GM23248 (cell line): ENCODE measurements around the gene ELMO1. TPM values are rescaled to one million over a fixed set of nuclear protein-coding genes. Genes with fewer than 3 reads are reported as not detected.

Experiments used
- DNase-seq: peaks from one replicate; pipeline ENCODE4 v3.0.0-alpha.2; 2015
- H2AFZ ChIP-seq: fragments of 200-600 bp; sonication (generic); 2 replicates; pipeline ENCODE4 v1.6.1; 2016; ENCODE audit warnings: antibody characterized with exemption
- H3F3A ChIP-seq: fragments of 200-600 bp; sonication (generic); 2 replicates; pipeline ENCODE4 v1.6.1; 2016; ENCODE audit warnings: mild to moderate bottlenecking, antibody characterized with exemption, mixed run types; ENCODE audit not compliant: insufficient read depth
- H3K27ac ChIP-seq: fragments of 200-600 bp; sonication (generic); 2 replicates; pipeline ENCODE4 v1.5.1; 2016; ENCODE audit warnings: mild to moderate bottlenecking
- H3K27me3 ChIP-seq: fragments of 200-600 bp; sonication (generic); replicated peaks from 2 replicates; pipeline ENCODE4 v1.6.1; 2016; ENCODE audit warnings: mild to moderate bottlenecking; ENCODE audit not compliant: insufficient read depth
- H3K36me3 ChIP-seq: fragments of 200-600 bp; sonication (generic); 2 replicates; pipeline ENCODE4 v1.6.1; 2016; ENCODE audit warnings: low read depth, mild to moderate bottlenecking
- H3K4me1 ChIP-seq: fragments of 200-600 bp; sonication (generic); 2 replicates; pipeline ENCODE4 v1.6.1; 2016; ENCODE audit warnings: mild to moderate bottlenecking; ENCODE audit not compliant: insufficient read depth
- H3K4me2 ChIP-seq: fragments of 200-600 bp; sonication (generic); one replicate; pipeline ENCODE4 v1.6.1; 2016; ENCODE audit warnings: mild to moderate bottlenecking; ENCODE audit not compliant: unreplicated experiment
- H3K4me3 ChIP-seq: fragments of 200-600 bp; sonication (generic); 2 replicates; pipeline ENCODE4 v1.5.1; 2016; ENCODE audit warnings: mild to moderate bottlenecking
- H3K79me2 ChIP-seq: fragments of 200-600 bp; sonication (generic); 2 replicates; pipeline ENCODE4 v1.6.1; 2016; ENCODE audit warnings: mild to moderate bottlenecking; ENCODE audit not compliant: insufficient read depth
- H3K9ac ChIP-seq: fragments of 200-600 bp; sonication (generic); 2 replicates; pipeline ENCODE4 v1.6.1; 2016; ENCODE audit warnings: mild to moderate bottlenecking
- H3K9me2 ChIP-seq: fragments of 200-600 bp; sonication (generic); 2 replicates; pipeline ENCODE4 v1.6.1; 2016; ENCODE audit warnings: mixed run types, mild to moderate bottlenecking, moderate library complexity; ENCODE audit not compliant: insufficient read depth
- H3K9me3 ChIP-seq: fragments of 200-600 bp; sonication (generic); one replicate; pipeline ENCODE4 v1.6.1; 2017; ENCODE audit warnings: low read depth
- H4K20me1 ChIP-seq: fragments of 200-600 bp; sonication (generic); 2 replicates; pipeline ENCODE4 v1.6.0; 2016; ENCODE audit not compliant: insufficient read depth
- EZH2 ChIP-seq: fragments of 200-600 bp; sonication (generic); IDR thresholded peaks from 2 replicates; pipeline ENCODE4 v1.6.1; 2018; ENCODE audit warnings: antibody characterized with exemption, mild to moderate bottlenecking; ENCODE audit not compliant: insufficient read depth, poor library complexity, severe bottlenecking
- EZH2phosphoT487 ChIP-seq: fragments of 200-600 bp; sonication (generic); IDR thresholded peaks from 2 replicates; pipeline ENCODE4 v1.6.1; 2018; ENCODE audit warnings: antibody characterized with exemption, moderate library complexity, mild to moderate bottlenecking, low read depth; ENCODE audit not compliant: insufficient read depth
- WGBS, 2 experiments: methylation state at CpG; one replicate each; pipeline ENCODE4 v1.1.6; 2015 to 2017; ENCODE audit warnings: low lambda C conversion rate in 2 of 2, low coverage in 1 of 2; ENCODE audit errors: missing lambda C conversion rate in 2 of 2; 5-methylcytosine and 5-hydroxymethylcytosine counted together
- in situ Hi-C: fragments of 300-500 bp; cut with MboI; formaldehyde crosslinking; loops from 2 replicates; pipeline ENCODE4 v1.15.0; 2020
- polyA plus RNA-seq: library from polyadenylated mRNA; unstranded; fragments of >200 nt; fragmentation: Nextera tagmentation; extraction: Ambion mirVana; gene quantifications from 2 replicates; pipeline ENCODE4 v1.2.1, GENCODE V29; 2016
- total RNA-seq: library from RNA; depleted of rRNA; stranded (reverse); fragments of >200 nt; shearing (Covaris generic); gene quantifications from 2 replicates; pipeline ENCODE4 v1.2.3, GENCODE V29; 2014

Gene ELMO1
- total and polyA plus RNA-seq, 2 experiments from 2014 or later = not detected

DNA sequence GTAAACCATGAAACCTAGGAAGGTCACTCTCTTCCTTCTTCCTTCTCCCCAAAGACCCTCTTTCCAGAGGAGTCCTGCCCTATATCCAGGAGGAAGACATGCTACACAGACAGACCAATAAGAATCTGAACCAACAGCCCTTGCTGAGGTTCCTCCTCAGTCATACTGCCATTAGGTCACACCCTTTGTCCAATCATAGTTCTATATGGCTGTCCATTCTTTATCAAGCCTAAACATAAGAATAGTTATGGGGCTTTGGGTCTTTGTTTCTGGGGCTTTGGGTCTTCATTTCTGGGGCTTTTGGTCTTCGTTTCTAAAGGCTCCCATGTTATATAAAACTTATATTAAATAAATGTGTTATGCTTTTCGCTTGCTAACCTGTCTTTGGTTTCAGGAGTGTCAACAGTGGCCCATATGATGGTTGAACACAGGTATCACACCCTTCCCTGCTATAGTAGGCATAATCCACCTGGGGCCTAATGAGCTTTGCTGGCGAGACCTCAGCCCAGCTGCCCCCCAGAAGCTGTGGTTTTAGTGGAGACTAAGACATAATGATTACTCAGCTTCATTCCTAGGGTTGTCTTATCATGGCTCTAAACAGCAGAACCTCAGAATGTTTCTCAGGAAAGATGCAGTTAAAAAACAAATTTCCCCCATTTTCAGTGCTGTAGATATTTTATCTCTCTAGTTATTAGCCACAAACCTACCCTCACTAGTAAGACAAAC lies 91.6 kb downstream of the ELMO1 start:
- no peaks in the 10 kb centered on the region for H3K36me3 ChIP-seq
- H3K4me2 ChIP-seq = no peak overlapping the region
- in situ Hi-C loops = no loop called here
- H2AFZ ChIP-seq = no peak overlapping the region
- H4K20me1 ChIP-seq = no peaks in the 10 kb centered on the region
- no peak overlapping the region for H3K4me3 ChIP-seq
- no peaks in the 10 kb centered on the region for H3K4me1 ChIP-seq
- no peak for DNase-seq
- no peaks in the 10 kb centered on the region for H3K9me3 ChIP-seq
- no peak overlapping the region for H3K9ac ChIP-seq
- no peak for TF ChIP-seq EZH2phosphoT487
- TF ChIP-seq EZH2 = no peak
- WGBS, 2 experiments = 14 to 15% methylated on average over 3 of the region's 3 CpGs
- H3K27me3 ChIP-seq = no peaks in the 10 kb centered on the region
- H3K27ac ChIP-seq = no peak overlapping the region
- H3K9me2 ChIP-seq = no peaks in the 10 kb centered on the region
- H3F3A ChIP-seq = no peaks in the 10 kb centered on the region
- H3K79me2 ChIP-seq = no peaks in the 10 kb centered on the region

DNA sequence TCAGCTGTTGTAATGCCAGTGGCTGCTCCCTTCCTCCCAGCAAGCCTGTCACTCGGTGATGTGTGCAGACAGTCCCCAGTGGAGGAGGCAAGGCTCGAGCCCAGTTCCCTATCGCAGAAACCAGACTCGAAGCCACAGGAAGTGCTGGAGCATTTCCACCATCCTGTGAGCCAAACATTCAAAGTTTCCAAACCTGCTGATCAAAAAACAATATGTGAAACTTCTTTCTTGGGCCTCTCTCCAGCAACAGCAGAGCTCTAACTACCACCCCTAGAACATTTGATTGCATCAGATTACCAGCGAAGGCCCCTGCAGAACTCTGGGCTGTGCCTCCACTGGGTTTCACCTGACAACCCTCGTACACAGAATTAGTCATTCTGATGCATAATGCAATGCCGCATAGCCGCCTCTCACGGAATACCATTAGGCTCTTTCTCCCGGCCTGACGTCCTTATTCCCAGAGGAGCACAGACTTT lies 94.0 kb downstream of the ELMO1 start:
- 24 to 31% methylated on average over 11 of the region's 11 CpGs for WGBS, 2 experiments

DNA sequence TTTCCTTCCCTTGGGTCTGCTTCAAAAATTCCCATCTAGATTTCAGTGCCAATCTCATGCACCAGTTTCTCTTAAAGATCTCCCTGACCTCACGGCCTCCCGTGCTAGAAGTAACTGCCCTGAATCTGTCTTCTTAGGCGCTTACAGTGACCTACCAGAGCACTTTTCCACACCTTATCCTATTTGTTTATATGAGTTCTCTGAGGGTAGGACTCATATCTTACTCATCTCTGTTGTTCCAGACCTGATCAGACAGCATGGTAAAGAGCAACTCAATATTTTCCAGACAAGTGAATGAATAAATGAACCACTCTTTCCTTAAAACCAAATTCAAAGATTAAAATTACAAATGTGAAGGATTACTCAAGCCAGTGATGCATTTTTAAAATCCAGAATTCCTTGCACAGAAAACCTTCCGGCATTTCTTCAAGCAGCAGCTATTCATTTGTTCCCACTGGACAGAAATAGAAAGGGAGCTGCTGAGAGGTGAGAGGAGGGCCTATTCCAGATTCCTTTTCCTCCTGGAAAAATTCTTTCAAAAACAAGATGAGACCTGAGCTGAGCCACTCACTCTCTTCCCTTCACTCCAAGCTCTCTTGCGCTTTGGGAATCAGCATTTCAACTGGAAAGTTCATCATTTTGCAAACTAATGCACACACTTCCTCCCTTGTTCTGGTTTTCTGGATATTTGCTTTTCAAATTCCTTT lies 94.6 kb downstream of the ELMO1 start:
- no peak overlapping the region for H3K4me2 ChIP-seq
- no peaks in the 10 kb centered on the region for H4K20me1 ChIP-seq
- no peak overlapping the region for H2AFZ ChIP-seq
- H3K79me2 ChIP-seq = no peaks in the 10 kb centered on the region
- no peaks in the 10 kb centered on the region for H3K4me1 ChIP-seq
- DNase-seq = no peak
- in situ Hi-C loops = no loop called here
- TF ChIP-seq EZH2 (no peak), EZH2phosphoT487 (no peak)
- H3K36me3 ChIP-seq = no peaks in the 10 kb centered on the region
- no peak overlapping the region for H3K4me3 ChIP-seq
- no peaks in the 10 kb centered on the region for H3K27me3 ChIP-seq
- no peak overlapping the region for H3K27ac ChIP-seq
- no peaks in the 10 kb centered on the region for H3K9me2 ChIP-seq
- H3K9me3 ChIP-seq = no peaks in the 10 kb centered on the region
- H3F3A ChIP-seq = no peaks in the 10 kb centered on the region
- no peak overlapping the region for H3K9ac ChIP-seq
- WGBS, 2 experiments = 56 to 57% methylated on average over 5 of the region's 5 CpGs

More for the DNA sequence above, 94.0 kb downstream of the ELMO1 start:
- no peaks in the 10 kb centered on the region for H3K9me2 ChIP-seq
- H3K4me2 ChIP-seq = no peak overlapping the region
- H3K27me3 ChIP-seq = no peaks in the 10 kb centered on the region
- H3K4me3 ChIP-seq = no peak overlapping the region
- no peak for DNase-seq
- H3K4me1 ChIP-seq = no peaks in the 10 kb centered on the region
- no peaks in the 10 kb centered on the region for H3F3A ChIP-seq
- TF ChIP-seq EZH2 (no peak), EZH2phosphoT487 (no peak)
- no peaks in the 10 kb centered on the region for H4K20me1 ChIP-seq
- H3K36me3 ChIP-seq = no peaks in the 10 kb centered on the region
- in situ Hi-C loops = no loop called here
- H3K27ac ChIP-seq = no peak overlapping the region
- H3K79me2 ChIP-seq = no peaks in the 10 kb centered on the region
- no peaks in the 10 kb centered on the region for H3K9me3 ChIP-seq
- H2AFZ ChIP-seq = no peak overlapping the region
- no peak overlapping the region for H3K9ac ChIP-seq

DNA sequence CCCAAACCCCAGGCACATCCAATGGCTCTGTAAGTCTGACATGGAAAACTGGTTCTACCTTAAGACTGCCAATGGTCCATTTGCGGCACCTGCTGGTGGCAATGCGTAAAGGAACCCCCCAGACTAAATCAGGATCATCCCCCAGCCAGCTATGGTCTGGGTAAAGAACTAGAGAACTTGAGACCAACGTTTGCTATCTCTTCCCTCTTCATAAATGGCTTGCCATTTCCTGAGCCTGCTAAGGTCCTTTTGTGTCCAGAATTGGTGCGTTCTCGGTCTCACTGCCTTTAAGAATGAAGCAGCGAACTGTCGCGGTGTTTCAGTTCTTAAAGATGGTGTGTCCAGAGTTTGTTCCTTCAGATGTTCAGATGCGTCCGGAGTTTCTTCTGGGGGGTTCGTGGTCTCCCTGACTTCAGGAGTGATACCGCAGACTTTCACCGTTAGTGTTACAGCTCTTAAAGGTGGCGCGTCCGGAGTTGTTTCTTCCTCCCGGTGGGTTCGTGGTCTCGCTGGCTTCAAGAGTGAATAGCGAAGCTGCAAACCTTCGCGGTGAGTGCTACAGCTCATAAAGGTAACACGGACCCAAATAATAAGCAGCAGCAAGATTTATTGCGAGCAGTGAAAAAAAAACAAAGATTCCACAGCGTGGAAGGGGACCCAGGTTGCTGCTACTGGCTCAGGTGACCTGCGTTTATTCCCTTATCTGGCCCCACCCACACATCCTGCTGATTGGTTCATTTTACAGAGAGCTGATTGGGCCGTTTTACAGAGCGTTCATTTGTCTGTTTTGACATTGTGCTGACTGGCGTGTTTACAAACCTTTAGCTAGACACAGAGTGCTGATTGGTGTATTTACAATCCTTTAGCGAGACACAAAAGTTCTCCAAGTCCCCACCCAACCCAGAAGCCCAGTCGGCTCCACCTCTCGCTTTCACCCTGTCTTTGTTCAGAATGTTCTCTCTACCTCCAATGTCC lies 95.4 kb downstream of the ELMO1 start:
- no peaks in the 10 kb centered on the region for H3K9me2 ChIP-seq
- no peak overlapping the region for H3K9ac ChIP-seq
- no peak overlapping the region for H3K4me3 ChIP-seq
- no peaks in the 10 kb centered on the region for H3K9me3 ChIP-seq
- H4K20me1 ChIP-seq = no peaks in the 10 kb centered on the region
- H3F3A ChIP-seq = no peaks in the 10 kb centered on the region
- no peak for DNase-seq
- no peaks in the 10 kb centered on the region for H3K4me1 ChIP-seq
- no peaks in the 10 kb centered on the region for H3K79me2 ChIP-seq
- 74 to 76% methylated on average over 32 of the region's 32 CpGs for WGBS, 2 experiments
- no peak for TF ChIP-seq EZH2phosphoT487
- TF ChIP-seq EZH2 = no peak
- no peak overlapping the region for H3K4me2 ChIP-seq
- in situ Hi-C loops = no loop called here
- H3K36me3 ChIP-seq = no peaks in the 10 kb centered on the region
- H2AFZ ChIP-seq = no peak overlapping the region
- H3K27ac ChIP-seq = no peak overlapping the region
- H3K27me3 ChIP-seq = no peaks in the 10 kb centered on the region
